Fibroblast of skin of left biceps (primary cell): ENCODE measurements around the gene ATAD1.
A peak's percentile ranks its signal among the peaks of the same experiment; 100 is the strongest.
"Not testable (repeated sequence)": the region's sequence is repeated elsewhere in the genome, so short reads cannot be mapped to it uniquely, and the experiment has no call there.

ENCODE experiments used
- DNase-seq, 2 experiments: peaks; one replicate each; pipeline ENCODE4 v3.0.0-alpha.2; 2013; ENCODE audit warnings: low read depth in 2 of 2

Gene ATAD1, protein sequence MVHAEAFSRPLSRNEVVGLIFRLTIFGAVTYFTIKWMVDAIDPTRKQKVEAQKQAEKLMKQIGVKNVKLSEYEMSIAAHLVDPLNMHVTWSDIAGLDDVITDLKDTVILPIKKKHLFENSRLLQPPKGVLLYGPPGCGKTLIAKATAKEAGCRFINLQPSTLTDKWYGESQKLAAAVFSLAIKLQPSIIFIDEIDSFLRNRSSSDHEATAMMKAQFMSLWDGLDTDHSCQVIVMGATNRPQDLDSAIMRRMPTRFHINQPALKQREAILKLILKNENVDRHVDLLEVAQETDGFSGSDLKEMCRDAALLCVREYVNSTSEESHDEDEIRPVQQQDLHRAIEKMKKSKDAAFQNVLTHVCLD

DNA sequence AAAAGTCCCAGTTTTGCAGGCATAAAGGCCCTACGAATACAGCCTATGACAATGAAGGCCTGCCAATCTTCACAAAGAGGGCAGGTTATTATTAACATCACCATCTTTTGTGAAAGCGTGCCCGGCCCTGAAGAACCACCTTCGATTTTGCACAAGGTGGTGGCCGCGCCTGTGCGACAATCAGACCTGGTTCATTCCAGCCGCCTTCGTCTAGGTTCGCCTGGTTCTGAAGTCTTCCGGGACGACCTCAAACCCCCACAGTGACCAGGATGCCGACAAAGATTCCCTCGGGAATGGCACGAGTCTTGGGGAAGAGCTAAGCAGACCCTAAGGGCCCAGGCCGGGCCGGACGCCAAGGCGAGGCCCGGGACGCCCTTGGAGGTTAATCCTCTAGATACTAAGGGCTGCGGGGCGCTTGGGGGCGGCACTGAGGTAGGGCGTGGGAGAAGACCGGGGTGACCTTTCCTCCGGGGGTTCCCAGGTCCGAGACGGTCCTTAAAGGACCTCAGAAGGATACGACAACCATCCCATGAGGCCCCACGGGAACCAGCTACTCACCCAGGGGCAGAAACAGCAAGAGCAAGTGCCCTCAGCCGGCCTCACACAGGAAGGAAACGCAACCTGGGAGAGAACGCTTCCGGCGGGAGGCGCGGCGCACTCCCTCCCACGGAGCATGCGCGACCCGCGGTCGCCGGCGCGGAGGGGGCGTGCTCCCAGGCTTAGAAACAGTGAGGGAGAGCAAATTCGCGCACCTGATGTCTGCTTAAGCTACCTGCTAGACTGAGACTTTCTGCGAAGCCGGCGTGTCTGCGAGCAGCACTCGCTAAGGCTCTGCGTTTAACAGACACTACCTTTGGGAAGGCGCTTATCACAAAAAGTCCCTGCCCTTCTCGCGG is at the start of gene ATAD1:
TSS of gene ATAD1 (minus strand) at position 618 of the 896 bp plus-strand sequence. CDS start 3,627 bp downstream, outside the sequence.
- DNase-seq: peak; percentile 47 to 50

DNA sequence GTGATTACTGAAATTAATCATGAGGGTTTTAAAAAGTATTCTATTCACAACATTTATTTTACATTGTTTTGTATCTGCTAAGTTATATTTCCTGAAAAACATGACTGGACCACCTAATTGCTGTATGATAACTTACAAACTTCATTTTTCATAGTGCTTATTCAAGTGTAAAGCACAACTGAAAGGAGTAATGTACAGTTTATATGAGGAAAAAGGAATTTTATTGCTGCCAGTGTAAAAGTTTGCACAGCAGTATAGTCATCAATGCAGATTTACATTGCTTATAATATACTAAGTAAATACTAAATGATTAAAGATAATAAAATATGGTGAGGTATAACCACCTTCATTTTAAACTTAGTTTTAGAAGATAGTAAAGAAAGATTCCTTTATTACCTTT is 49.4 kb upstream of the ATAD1 start:
- no peak for DNase-seq

DNA sequence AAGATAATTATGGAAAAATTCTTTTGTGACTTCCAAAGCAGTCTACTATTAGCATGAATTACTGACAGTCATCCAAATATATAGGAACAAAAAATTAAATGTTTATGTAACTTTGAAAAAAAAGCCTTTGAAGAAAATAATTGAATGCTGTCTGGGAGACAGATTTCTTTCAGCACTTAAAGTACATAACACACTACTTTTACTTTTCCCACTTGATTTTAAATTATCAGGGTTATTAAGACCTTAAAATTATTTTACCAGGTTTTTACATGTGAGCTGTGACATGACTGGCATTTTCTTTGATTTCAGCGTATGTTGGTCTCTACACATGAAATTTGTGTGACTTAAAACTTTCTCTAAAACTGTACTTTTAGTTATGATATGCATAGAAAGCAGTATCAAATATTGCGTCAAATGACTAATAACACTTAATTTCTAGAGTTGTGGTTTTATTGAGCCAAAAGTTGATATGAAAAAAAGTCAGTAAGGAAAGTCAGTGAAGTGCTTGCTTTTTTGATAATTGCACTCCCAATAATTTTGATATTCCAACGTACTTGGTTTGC is 48.5 kb upstream of the ATAD1 start:
- DNase-seq: no peak

DNA sequence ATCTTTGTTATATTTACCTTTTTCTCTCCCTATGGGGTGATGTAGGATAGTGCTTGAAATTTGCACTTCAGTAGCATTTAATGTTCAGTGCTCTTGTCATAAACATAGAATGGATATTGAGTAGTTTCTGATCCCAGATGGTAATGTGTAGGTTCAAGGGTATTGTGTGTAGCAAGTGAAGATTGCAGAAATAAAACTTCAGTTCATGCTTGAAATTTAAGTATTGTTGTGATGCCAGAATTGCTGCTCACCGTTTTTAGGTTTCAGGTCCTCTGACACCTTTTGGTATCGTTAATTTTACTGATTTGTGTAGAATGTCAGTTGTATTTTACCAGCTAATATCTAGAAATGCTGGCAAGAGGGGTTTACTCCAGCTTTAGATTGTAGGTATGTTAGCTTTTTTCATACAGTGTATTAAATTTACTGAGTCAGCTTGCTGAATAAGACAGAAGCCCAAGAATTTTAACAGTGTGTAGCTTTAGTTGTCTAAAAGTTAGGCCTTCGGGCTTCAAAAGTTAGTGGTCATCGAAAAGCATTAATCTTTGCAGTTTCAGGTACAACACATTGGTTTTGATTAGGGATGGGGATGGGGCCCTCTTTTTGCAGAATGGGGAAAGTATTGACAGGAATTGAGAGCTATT is 47.3 kb upstream of the ATAD1 start:
- DNase-seq: no peak

DNA sequence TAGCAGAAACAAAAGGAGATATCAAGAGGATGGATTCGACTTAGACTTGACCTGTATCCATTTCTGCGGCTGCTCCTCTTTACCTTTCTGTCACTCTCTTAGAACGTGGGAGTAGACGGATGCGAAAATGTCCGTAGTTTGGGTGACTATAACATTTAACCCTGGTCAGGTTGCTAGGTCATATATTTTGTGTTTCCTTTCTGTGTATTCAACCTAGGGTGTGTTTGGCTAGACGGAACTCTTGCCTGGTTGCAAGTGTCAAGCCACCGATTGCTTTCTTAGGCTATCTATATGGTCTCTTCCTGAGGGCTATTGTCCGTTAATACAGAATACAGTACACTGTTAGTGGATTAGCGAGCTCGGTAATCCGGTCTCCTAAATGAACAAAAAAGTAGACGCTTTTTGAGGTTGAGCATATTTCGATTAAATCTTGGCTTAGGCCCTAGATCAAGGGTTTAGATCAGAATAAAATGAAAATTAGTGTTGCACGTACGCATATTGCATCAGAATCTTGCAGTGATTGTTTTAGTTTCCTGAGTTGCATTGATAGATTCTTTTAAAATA is 46.6 kb upstream of the ATAD1 start:
- no peak for DNase-seq

DNA sequence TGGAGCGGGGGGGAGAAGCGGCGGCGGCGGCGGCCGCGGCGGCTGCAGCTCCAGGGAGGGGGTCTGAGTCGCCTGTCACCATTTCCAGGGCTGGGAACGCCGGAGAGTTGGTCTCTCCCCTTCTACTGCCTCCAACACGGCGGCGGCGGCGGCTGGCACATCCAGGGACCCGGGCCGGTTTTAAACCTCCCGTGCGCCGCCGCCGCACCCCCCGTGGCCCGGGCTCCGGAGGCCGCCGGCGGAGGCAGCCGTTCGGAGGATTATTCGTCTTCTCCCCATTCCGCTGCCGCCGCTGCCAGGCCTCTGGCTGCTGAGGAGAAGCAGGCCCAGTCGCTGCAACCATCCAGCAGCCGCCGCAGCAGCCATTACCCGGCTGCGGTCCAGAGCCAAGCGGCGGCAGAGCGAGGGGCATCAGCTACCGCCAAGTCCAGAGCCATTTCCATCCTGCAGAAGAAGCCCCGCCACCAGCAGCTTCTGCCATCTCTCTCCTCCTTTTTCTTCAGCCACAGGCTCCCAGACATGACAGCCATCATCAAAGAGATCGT is 46.0 kb upstream of the ATAD1 start:
- DNase-seq: not testable (repeated sequence)

DNA sequence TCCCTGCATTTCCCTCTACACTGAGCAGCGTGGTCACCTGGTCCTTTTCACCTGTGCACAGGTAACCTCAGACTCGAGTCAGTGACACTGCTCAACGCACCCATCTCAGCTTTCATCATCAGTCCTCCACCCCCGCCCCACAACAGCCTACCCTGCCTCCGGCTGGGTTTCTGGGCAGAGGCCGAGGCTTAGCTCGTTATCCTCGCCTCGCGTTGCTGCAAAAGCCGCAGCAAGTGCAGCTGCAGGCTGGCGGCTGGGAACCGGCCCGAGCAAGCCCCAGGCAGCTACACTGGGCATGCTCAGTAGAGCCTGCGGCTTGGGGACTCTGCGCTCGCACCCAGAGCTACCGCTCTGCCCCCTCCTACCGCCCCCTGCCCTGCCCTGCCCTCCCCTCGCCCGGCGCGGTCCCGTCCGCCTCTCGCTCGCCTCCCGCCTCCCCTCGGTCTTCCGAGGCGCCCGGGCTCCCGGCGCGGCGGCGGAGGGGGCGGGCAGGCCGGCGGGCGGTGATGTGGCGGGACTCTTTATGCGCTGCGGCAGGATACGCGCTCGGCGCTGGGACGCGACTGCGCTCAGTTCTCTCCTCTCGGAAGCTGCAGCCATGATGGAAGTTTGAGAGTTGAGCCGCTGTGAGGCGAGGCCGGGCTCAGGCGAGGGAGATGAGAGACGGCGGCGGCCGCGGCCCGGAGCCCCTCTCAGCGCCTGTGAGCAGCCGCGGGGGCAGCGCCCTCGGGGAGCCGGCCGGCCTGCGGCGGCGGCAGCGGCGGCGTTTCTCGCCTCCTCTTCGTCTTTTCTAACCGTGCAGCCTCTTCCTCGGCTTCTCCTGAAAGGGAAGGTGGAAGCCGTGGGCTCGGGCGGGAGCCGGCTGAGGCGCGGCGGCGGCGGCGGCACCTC is 45.3 kb upstream of the ATAD1 start, which contains the start of the genes KLLN and PTEN:
TSS of gene KLLN (minus strand) at position 481 of the 891 bp plus-strand sequence. CDS start 1,046 bp downstream, outside the sequence.
TSS of gene PTEN (plus strand) at position 573 of the 891 bp plus-strand sequence. CDS start 845 bp downstream, outside the sequence.
- peak; percentile 89 to 90 for DNase-seq

DNA sequence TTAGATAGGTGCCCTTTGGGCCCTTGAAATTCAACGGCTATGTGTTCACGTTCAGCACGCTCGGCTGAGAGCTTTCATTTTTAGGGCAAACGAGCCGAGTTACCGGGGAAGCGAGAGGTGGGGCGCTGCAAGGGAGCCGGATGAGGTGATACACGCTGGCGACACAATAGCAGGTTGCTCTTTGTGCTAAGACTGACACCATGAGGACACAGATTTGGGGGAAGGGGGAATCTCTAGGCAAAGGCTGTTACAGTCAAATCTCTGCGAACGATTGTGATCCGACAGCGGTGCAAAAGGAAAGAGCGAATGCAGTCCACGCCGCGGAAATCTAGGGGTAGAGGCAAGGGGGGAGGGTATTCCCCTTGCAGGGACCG is 44.6 kb upstream of the ATAD1 start:
- no peak for DNase-seq

DNA sequence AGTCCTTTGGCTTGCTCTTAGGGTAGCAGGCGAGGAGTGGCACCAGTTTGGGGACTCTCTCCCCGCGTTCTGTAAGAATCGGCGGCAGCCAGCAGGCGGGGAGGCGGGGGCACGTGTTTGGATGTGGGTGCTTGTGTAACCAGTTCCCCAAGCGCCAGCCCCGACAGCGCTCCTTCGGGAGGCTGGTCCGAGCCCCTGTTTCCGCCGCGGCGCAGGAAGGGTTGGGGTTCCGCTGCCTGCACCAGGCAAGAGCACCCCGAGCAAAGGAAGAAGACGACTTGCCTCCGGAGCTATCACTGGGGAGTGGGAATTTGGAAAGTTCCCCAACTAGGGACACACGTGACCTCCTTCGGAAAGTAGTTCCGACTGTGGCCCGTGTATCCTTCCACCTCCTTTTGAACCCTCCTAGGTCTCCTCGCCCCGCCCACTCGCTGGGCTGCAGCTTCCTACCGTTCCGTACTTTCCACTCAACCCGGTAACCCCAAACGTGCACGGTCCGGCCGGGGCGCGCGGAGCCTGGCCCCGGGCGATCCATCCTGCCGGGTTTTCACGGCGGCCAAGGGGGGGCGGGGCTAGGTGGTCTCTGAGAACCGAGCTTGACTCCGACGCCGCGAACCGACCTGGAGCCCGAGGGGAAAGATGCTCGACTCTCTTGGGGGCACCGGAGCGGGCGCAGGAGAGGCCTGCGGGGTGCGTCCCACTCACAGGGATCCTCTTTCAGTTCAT is 44.1 kb upstream of the ATAD1 start:
- peak; percentile 97 to 98 for DNase-seq

DNA sequence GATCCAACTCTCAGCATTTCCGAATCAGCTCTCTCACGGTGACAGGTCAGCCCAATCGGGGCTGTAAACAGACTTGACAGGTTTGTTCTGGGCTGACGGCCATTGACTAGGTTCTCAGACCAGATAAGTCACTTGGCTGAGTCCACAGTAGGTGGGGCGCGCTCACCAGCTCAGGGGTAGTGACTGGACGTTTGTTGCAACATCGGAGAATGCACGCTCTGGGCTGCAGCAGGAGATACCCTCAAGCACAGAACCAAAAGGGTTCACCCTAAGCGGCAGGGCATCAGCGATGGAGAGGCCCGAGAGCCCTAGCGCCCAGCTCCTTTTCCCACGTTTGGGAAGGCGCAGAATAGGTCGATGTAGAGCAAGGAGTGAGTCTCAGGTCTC is 43.5 kb upstream of the ATAD1 start:
- peak in 1 of 2 experiments; percentile 21 for DNase-seq

DNA sequence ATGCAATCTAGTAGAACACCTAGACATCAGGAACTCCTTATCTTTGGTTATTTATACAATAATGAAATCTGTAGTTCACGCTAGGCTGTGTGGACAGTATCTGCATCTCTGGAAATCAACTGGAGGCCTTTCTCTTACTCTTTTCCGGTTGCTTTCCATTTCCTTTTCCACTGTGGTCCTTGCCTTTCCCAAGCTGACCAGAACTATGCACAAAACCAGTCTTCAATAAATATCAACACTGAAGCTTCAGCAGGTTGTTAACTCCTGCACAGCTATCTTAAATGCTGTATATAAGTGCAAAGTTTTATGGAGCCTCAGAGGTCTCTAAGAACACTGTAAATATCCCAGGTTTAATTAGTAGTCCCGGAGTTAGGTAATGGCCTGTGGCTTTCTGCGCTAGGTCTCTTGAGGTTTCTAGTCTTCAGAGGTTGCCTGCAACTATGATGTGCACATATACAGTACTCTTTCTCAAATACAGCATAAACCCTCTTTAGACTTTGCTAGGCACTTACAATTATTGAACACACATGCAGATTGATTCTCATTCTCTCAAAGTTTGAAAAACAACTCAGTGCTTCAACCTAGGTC is 42.9 kb upstream of the ATAD1 start:
- DNase-seq: no peak

DNA sequence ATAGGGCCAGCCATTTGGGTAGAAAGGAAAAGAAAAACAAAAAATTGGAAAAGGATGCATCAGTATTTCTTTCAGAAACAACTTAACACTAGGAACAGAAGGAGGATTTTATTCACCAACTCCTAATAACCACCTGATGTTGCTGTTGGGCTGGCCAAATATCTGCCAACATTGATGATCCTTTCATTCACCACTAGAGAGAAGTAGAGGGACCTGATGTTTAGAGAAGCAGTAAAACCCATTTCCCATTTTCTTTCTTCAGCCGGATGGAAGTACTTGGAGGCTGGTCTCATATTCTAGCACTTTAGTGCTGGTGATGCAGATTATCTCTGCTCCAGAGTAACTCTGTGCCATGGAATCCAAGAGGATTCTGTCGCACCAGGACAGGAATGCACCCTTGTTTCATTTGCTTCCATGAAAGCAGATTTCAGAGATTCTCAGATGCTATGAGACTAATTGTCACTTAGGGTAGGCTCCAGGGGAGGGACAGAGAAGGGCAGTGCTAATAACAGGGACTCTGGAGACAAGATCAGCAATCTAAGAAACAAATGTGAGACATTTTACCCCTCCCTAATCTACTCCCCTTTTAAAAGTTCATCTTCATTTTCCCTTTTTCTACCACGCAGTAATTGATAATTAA is 42.2 kb upstream of the ATAD1 start:
- peak; percentile 59 to 61 for DNase-seq

DNA sequence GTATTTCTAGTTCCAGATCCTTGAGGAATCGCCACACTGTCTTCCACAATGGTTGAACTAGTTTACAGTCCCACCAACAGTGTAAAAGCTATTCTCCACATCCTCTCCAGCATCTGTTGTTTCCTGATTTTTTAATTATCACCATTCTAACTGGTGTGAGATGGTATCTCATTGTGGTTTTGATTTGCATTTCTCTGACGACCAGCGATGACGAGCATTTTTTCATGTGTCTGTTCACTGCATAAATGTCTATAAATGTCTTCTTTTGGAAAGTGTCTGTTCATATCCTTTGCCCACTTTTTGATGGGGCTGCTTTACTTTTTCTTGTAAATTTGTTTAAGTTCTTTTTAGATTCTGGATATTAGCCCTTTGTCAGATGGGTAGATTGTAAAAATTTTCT is 37.6 kb upstream of the ATAD1 start:
- DNase-seq: not testable (repeated sequence)

DNA sequence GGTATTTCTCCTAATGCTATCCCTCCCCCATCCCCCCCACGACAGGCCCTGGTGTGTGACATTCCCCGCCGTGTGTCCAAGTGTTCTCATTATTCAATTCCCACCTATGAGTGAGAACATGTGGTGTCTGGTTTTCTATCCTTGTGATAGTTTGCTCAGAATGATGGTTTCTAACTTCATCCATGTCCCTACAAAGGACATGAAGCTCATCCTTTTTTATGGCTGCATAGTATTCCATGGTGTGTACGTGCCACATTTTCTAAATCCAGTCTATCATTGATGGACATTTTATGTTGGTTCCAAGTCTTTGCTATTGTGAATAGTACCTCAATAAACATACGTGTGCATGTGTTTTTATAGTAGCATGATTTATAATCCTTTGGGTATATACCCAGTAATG is 37.2 kb upstream of the ATAD1 start:
- DNase-seq: not testable (repeated sequence)

DNA sequence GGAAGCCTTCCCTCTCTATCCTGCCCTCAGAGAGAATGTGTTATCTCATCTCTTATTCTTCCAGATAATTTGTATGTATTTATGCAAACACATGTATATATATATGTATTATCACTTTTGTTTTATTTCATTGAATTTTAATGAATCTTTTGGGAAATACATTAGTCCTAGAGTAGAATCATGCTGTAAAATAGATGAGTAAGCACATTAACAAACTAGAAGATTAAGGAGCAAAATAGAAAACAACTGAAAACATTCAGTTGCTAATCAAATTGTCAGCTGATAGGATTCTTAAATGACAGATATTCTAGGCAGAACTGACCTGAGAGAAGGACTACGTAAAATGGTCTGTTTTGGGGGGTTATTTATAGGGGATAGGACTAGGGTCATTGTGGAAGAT is 34.1 kb upstream of the ATAD1 start:
- DNase-seq: no peak

DNA sequence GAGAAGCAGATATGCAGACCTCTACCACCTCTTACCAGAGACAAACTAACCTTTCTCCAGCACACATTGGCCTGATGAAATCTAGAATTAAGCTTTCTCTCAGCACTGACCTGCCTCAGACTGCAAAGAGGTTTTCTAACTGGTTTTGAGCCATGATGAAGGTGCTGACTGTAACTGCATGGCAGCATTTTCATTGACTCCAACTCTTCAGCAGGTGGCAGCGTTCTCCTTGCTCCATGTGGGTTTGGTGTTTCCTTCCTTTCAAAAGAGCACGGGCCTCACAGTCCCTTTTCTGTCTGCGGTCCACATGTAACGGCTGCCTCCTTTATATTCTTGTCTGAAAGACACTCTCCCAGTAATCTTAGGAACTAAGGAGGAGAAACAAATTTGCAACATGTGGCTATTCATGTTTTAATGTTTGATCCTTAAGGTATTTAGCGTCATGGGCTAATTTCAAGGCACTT is 32.7 kb upstream of the ATAD1 start:
- DNase-seq: no peak

DNA sequence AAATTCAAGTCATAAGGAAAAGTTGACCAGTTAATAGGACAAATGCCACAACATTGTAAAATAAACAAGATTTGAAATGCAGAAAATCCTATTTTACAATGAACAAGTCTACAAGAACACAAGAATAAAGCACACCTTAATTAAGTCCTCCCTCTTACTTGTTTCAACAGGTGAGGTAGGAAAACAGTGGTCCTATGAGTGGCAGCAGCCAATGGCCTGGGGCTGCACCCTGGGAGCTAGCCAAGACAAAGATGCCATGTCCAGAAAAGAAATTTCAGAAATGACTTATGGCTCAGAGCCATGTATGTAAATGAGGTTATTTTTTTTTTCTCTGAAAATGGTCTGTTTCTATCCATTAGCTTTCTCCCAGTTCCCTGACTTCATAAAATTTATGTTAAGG is 31.0 kb upstream of the ATAD1 start:
- no peak for DNase-seq

DNA sequence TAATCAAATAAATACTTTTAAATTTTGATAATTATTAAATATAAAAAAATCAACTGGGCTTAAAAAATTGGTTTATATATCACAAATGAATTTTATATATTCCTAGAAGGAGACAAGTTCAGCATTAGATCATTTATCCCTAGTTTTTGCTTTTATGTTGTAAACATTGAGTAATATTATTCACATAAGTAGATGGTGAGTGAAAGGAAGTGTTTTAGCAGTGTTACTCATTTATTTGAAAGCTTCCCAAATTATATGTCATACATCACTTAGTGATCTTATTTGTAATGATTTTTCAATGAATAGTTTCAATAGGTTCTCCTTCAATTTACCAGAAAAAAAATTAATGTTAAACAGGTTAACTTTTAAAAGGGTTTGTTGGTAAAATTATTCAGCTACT is 29.5 kb upstream of the ATAD1 start:
- no peak for DNase-seq
